HL-60 (cell line): ENCODE results near the gene CDH1.

Source experiments
- DNase-seq, 2 experiments: peaks; one replicate each; pipeline ENCODE4 v3.0.0-alpha.2; 2010 to 2020; ENCODE audit warnings: low read depth in 1 of 2, low spot score in 1 of 2
- H3K27ac ChIP-seq: fragments of 250-450 bp; sonication (Bioruptor Pico); replicated peaks from 2 replicates; pipeline ENCODE4 v1.5.1; 2020; ENCODE audit warnings: mild to moderate bottlenecking, moderate library complexity
- H3K27me3 ChIP-seq: fragments of 250-450 bp; sonication (Bioruptor Pico); 2 replicates; pipeline ENCODE4 v1.5.1; 2021; ENCODE audit warnings: mild to moderate bottlenecking, moderate library complexity; ENCODE audit not compliant: insufficient read depth, poor library complexity, severe bottlenecking
- H3K4me3 ChIP-seq: replicated peaks from 2 replicates; pipeline ENCODE4 v1.5.1; 2011; ENCODE audit warnings: mild to moderate bottlenecking, control low read depth, low read length; ENCODE audit not compliant: insufficient read depth
- CTCF ChIP-seq: IDR thresholded peaks from one replicate; pipeline ENCODE4 v1.5.1; 2011; ENCODE audit warnings: low read length, control low read depth, inconsistent platforms; ENCODE audit not compliant: insufficient read depth
- GABPA ChIP-seq: IDR thresholded peaks from 2 replicates; pipeline ENCODE4 v1.6.1; 2012; ENCODE audit warnings: low read depth
- POLR2AphosphoS5 ChIP-seq: IDR thresholded peaks from 2 replicates; pipeline ENCODE4 v1.6.1; 2012; ENCODE audit warnings: low read depth
- SPI1 ChIP-seq: IDR thresholded peaks from 2 replicates; pipeline ENCODE4 v1.6.1; 2012; ENCODE audit warnings: low read depth, mild to moderate bottlenecking, borderline replicate concordance
- TF ChIP-seq, protein P1 (sequence below): IDR thresholded peaks from 2 replicates; pipeline ENCODE4 v1.6.1; 2012; ENCODE audit warnings: low read depth; ENCODE audit not compliant: insufficient replicate concordance

Gene CDH1

DNA sequence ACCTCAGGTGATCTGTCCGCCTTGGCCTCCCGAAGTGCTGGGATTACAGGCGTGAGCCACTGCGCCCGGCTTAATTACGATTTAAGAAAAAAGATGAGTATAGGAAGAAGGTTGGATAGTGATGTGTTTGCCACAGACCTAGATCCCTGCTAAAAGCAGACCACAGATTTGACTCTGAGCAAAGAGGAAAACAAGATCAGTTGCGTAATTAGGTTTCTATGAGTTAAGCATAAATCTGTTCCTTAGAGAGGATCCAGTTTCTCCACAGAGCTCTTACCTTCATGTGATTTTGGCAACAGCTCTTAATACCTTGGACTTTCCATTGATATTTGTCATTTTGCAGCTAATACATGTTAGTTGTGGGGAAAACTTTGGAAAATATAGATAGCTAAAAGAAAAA is 31.1 kb downstream of the CDH1 start:
- Histone ChIP-seq H3K27ac (no peak overlapping the region), H3K4me3 (no peak overlapping the region), H3K27me3 (no peaks in the 10 kb centered on the region)
- DNase-seq = no peak
- TF ChIP-seq GABPA (no peak), SPI1 (no peak), CTCF (no peak), POLR2AphosphoS5 (no peak)
- TF ChIP-seq, protein P1, sequence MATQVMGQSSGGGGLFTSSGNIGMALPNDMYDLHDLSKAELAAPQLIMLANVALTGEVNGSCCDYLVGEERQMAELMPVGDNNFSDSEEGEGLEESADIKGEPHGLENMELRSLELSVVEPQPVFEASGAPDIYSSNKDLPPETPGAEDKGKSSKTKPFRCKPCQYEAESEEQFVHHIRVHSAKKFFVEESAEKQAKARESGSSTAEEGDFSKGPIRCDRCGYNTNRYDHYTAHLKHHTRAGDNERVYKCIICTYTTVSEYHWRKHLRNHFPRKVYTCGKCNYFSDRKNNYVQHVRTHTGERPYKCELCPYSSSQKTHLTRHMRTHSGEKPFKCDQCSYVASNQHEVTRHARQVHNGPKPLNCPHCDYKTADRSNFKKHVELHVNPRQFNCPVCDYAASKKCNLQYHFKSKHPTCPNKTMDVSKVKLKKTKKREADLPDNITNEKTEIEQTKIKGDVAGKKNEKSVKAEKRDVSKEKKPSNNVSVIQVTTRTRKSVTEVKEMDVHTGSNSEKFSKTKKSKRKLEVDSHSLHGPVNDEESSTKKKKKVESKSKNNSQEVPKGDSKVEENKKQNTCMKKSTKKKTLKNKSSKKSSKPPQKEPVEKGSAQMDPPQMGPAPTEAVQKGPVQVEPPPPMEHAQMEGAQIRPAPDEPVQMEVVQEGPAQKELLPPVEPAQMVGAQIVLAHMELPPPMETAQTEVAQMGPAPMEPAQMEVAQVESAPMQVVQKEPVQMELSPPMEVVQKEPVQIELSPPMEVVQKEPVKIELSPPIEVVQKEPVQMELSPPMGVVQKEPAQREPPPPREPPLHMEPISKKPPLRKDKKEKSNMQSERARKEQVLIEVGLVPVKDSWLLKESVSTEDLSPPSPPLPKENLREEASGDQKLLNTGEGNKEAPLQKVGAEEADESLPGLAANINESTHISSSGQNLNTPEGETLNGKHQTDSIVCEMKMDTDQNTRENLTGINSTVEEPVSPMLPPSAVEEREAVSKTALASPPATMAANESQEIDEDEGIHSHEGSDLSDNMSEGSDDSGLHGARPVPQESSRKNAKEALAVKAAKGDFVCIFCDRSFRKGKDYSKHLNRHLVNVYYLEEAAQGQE = no peak

DNA sequence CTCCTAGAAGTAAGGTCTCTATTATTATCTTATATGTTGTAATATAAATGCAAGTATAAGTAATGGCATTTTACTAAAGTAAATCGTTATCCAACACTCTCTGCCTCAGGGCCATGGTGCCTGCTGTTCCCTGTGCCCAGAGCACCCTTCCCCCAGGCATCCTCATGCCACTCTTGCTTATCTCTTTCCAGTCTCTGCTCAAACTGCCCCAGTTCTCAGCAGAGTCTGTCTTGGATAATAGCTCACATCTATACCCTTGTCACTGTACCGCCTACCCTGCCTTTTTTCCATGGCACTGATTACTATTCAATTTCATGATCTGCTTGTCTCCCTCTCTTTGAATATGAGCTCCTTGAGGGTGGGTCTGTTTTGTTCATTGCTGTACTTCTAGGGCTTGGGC is 31.7 kb downstream of the CDH1 start:
- Histone ChIP-seq H3K27me3 (no peaks in the 10 kb centered on the region), H3K27ac (no peak overlapping the region), H3K4me3 (no peak overlapping the region)
- TF ChIP-seq SPI1 (no peak), POLR2AphosphoS5 (no peak), CTCF (no peak), GABPA (no peak)
- TF ChIP-seq, protein P1 = no peak
- DNase-seq = no peak

GRCh38 chr16:68770671-68771070 is 33.6 kb downstream of the CDH1 start:
- no peaks in the 10 kb centered on the region for H3K27me3 ChIP-seq
- H3K27ac ChIP-seq = no peak overlapping the region
- no peak overlapping the region for H3K4me3 ChIP-seq
- no peak for DNase-seq
- TF ChIP-seq CTCF (no peak), SPI1 (no peak), POLR2AphosphoS5 (no peak), GABPA (no peak)
- TF ChIP-seq, protein P1 = no peak
